ENCODE data around the gene PEX3. TPM values are rescaled to one million over a fixed set of nuclear protein-coding genes. Genes with fewer than 3 reads are reported as not detected.

The PEX3 gene
- total RNA-seq, 1 experiment from 2014 or later = 13.5 TPM

GRCh38 chr6:143506199-143506598 is 55.6 kb downstream of the PEX3 start:
- no peak for DNase-seq (ENCODE audit: low spot score)
- no peaks in the 10 kb centered on the region for H3K9me3 Mint-ChIP-seq
- ATAC-seq = no peak
- no peak overlapping the region for H3K27ac Mint-ChIP-seq
- no peak overlapping the region for H3K4me3 Mint-ChIP-seq
- H3K36me3 Mint-ChIP-seq = peaks cover 23% of the 10 kb centered on the region
- no peaks in the 10 kb centered on the region for H3K27me3 Mint-ChIP-seq (ENCODE audit: low read depth)
- peaks cover 5% of the 10 kb centered on the region for H3K4me1 Mint-ChIP-seq
- TF ChIP-seq EMX1 (CRISPR knock-in tag; IDR thresholded peaks at IDR 0.05) (no peak), GABPB1 (CRISPR knock-in tag; IDR thresholded peaks at IDR 0.05) (no peak), NFYB (CRISPR knock-in tag; conservative IDR thresholded peaks at IDR 0.05; ENCODE audit: low read depth) (no peak), AR (CRISPR knock-in tag; IDR thresholded peaks at IDR 0.05) (no peak), HMGXB4 (CRISPR knock-in tag; IDR thresholded peaks at IDR 0.05) (no peak), NR3C1 (CRISPR knock-in tag; conservative IDR thresholded peaks at IDR 0.05; ENCODE audit: low read depth) (no peak), NFATC4 (CRISPR knock-in tag; IDR thresholded peaks at IDR 0.05) (no peak), CREB1 (CRISPR knock-in tag; IDR thresholded peaks at IDR 0.05) (no peak), ZNF317 (CRISPR knock-in tag; IDR thresholded peaks at IDR 0.05; ENCODE audit: borderline replicate concordance, low read depth) (no peak), MLX (CRISPR knock-in tag; IDR thresholded peaks at IDR 0.05) (no peak)
- POLR2A ChIA-PET = no interaction called here
- CTCF ChIA-PET = interaction anchor here (0.7 kb wide), 1 partner anchor 14 kb away, joined by 4 read pairs; no protein-coding TSS in a partner anchor

GRCh38 chr6:143506620-143507019 is 56.0 kb downstream of the PEX3 start:
- no peak for DNase-seq (ENCODE audit: low spot score)
- Mint-ChIP-seq H3K9me3 (no peaks in the 10 kb centered on the region), H3K36me3 (peaks cover 23% of the 10 kb centered on the region), H3K4me1 (peaks cover 6% of the 10 kb centered on the region), H3K27me3 (ENCODE audit: low read depth) (no peaks in the 10 kb centered on the region), H3K4me3 (no peak overlapping the region), H3K27ac (no peak overlapping the region)
- TF ChIP-seq IRF2 (CRISPR knock-in tag; IDR thresholded peaks at IDR 0.05; ENCODE audit: borderline replicate concordance, low read depth) (no peak), MLX (CRISPR knock-in tag; IDR thresholded peaks at IDR 0.05) (no peak), ATF1 (CRISPR knock-in tag; IDR thresholded peaks at IDR 0.05) (no peak), ZNF317 (CRISPR knock-in tag; IDR thresholded peaks at IDR 0.05; ENCODE audit: borderline replicate concordance, low read depth) (no peak), NFE2L1 (CRISPR knock-in tag; IDR thresholded peaks at IDR 0.05) (no peak)
- ChIA-PET CTCF (no interaction called here), POLR2A (no interaction called here)
- no peak for ATAC-seq

- H3K27ac Mint-ChIP-seq = no peak overlapping the region
- no peak for TF ChIP-seq NFYB (CRISPR knock-in tag; conservative IDR thresholded peaks at IDR 0.05; ENCODE audit: low read depth)
- TF ChIP-seq NR3C1 (CRISPR knock-in tag; conservative IDR thresholded peaks at IDR 0.05; ENCODE audit: low read depth) = no peak
- TF ChIP-seq AR (CRISPR knock-in tag; IDR thresholded peaks at IDR 0.05) = no peak
- no peak for TF ChIP-seq AFF4 (CRISPR knock-in tag; IDR thresholded peaks at IDR 0.05; ENCODE audit: borderline replicate concordance)
- TF ChIP-seq E2F1 (CRISPR knock-in tag; IDR thresholded peaks at IDR 0.05) = no peak
These were observed 56.9 kb downstream of the PEX3 start for GRCh38 chr6:143507358-143508145.

More at GRCh38 chr6:143507358-143508145, 56.9 kb downstream of the PEX3 start:
- Mint-ChIP-seq H3K27me3 (ENCODE audit: low read depth) (no peaks in the 10 kb centered on the region), H3K4me1 (peaks cover 11% of the 10 kb centered on the region), H3K36me3 (peaks cover 23% of the 10 kb centered on the region), H3K4me3 (no peak overlapping the region), H3K9me3 (no peaks in the 10 kb centered on the region)
- CTCF ChIA-PET = no interaction called here
- POLR2A ChIA-PET = no interaction called here
- no peak for DNase-seq (ENCODE audit: low spot score)
- no peak for ATAC-seq

Data from WTC11 (cell line).